Activated CD4-positive, CD25-positive, alpha-beta regulatory T cell treated with anti-CD3 and anti-CD28 coated beads, Interleukin-2, amount 50 U/mL, for 72 hours (primary cell): Measurements from ENCODE around the gene OR5A1.
"Not testable (repeated sequence)": the region's sequence is repeated elsewhere in the genome, so short reads cannot be mapped to it uniquely, and the experiment has no call there.

Experiments used
- DNase-seq: peaks from one replicate; pipeline ENCODE4 v3.0.0; 2021

The OR5A1 gene

DNA sequence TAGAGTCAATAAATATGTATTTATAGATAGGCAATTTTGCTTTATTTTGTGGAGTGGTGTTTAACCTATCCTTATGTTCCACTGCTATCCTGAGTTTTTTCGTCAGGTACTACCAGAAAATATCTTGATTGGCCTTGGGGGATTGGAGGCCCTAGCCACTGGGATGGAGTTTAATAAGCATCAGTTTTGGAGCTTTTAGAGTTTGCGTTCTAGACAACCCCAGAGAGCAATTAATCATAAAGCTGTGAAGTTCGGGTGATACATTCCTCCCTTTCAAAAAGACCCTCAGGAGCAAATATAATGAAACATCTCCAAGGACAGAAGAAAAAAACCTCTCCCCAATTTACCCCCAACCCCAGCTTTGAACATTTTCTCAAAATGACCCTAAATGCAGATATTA, at the start of gene OR5A1:
Gene OR5A1 (plus strand): TSS at position 301 of the 400 bp plus-strand sequence. CDS start 6,700 bp downstream, outside the sequence.
- no peak for DNase-seq

DNA sequence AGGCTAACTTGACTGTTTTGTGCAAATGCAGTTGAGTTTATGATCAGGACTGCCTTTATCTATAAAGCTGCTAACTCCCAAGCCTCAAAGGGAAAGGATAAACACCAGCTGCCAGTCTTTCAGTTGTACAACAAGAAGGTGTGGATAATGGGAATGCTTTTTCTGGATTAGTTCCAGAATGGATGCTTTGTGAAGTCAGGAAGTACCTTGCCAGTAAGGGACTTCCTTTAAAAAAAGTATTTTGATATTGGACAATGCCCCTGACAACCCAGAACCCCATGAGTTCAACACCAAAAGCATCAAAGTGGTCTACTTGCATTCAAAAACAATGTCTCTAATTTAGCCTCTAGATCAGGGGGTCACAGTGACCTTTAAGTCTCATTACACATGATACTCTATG, 42.1 kb upstream of the OR5A1 start:
- no peak for DNase-seq

DNA sequence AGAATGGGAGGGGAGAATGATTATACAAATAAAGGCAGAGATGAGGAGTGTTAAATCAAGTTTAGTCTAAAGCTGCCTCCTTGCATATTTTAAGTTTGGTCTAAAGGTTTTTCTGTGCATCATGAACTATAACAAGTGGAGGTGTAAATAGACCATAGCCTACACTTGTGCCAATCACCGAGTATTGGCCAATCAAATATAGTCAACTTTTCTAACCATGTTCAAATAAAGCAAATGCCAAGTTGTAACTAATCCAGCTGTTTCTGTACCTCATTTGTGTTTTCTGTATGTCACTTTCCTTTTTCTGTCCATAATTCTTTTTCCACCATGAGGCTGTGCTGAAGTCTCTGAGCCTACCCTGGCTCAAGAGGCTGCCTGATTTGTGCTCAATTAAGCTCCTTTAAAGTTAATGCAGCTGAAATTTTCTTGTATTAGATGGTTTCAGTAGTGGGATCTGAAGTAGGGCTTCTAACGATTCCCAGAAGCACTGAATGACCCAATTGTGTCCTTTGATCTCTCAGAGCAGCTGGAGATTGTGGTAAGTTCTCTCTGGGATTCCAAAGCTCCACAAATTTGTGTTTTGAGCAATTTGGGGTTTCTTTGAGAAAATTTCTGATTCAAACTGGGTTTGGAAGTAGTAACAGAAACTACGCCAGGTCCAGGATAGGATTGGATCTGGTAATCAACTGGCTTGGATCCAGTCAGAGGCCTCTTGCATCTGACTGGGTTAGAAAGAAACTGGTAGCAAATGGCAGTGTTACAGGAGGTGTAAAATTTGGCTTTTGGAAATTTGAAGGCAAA, 35.6 kb upstream of the OR5A1 start:
- DNase-seq = no peak

DNA sequence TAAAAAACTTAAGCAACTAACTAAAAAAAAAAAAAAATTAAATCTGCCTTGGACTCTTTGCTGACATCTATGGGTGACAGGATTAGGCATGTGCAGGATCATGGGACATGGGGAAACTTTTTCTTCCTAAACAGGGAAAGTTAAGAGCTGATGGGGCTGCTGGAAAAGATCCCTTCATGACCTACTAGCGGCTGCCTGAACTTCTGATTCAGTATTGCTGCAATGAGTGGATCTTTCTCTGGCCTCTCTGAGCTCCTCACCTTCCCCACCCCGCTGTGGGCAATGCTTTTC, 35.1 kb upstream of the OR5A1 start:
- DNase-seq = no peak

DNA sequence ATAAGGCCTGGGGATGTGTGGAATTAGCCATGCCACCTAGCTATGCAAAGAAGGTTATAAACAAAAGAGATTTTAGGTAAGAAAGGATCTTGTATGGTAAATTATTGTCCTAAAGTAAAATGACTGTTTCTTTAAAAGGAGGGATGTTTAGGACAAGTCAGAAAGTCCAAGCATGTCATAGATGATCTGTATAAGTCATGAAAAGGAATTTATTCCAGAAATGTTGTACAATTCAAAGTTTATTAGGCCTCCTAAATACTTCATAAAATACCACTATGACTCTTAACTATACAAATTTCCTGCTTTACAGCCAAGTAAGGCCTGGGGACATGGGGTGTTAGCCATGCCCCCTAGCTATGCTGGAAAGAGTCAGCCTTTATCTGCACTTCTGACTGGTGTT, 32.7 kb upstream of the OR5A1 start:
- no peak for DNase-seq

DNA sequence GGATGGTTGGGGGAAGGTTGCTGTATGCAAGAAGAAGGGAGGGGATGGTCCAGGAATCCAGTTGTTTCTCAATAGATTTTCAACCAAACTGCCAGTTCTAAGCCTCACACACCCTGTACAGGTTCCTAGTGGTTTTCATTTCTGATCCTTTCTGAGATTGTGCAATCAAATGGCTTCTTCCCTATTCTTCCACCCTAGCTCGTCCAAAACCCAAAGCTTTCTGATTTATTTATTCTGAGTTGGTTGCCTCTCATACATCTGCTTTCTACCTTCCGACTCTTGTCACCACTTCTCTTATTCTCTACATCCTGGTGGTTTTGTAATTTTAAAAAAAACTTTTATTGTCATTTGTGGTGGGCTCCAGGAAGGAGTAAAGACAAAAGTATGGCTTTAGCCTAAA, 22.6 kb upstream of the OR5A1 start:
- DNase-seq = no peak

DNA sequence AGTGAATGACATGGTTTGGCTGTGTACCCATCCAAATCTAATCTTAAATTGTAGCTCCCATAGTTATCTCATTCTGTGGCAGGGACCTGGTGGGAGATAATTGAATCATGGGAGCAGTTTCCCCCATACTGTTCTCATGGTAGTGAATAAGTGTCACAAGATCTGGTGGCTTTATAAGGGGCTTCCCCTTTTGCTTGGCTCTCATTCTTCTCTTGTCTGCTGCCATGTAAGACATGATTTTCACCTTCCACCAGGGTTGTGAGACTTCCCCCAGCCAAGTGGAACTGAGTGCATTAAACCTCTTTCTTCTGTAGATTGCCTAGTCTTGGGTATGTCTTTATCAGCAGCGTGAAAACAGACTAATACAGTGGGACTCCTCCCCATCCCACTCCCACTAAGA, 21.2 kb upstream of the OR5A1 start:
- DNase-seq = no peak

DNA sequence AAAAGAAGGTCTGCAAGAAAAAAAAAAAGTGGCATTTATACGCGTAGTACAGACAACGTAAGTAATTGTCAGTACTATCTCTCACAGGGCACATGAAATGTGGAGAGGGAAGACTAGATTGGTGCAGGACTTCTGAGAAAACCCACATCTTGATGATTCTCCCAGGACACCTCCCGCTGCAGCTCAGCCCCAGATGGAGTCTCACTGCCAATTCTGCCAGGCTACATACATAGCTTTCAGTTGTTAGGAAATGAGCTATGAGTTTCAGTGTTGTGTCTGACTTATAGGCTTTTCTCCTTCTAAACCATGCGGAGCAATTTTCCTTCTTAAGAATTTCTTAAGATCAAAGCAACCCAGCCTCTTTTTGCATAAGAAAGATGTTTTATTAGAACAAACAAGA, 19.7 kb upstream of the OR5A1 start:
- DNase-seq = no peak

DNA sequence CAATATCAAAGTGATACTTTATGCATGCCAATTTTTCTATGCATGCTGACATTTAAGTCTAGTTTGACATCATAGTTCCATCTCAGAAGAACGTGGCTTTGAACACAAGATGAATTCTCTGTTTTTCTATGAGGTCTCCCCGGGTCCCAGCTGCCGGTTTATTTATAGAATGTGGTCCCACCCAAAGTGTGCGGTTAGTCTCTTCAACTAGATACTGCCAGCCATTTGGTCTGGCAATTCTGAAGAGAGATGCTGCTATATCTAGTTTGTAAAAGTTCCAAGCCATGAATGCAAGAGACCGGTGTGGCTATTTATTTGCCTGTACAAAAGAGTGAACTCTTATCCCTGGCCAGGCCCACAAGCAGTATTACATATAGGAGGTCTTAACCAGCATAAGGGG, 19.2 kb upstream of the OR5A1 start:
- DNase-seq = no peak

DNA sequence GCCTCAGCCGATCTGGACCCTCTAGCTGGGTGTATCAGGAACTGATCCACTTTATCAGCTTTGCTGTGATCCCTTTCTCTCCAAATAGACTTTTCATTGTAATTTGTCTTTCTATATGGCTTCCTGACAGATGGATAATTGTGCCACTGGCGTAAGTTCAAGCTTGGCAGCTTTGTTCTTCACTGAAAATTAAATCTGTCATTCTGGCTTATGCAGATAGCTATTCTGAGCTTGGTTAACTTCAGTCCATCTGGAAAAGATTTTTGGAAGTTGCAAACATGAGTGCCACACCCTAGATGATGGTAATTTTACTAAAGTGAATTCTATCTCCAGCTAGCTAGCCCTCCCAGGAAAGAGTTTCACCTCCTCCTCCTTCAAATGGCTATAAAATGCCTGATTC, 18.1 kb upstream of the OR5A1 start:
- no peak for DNase-seq

DNA sequence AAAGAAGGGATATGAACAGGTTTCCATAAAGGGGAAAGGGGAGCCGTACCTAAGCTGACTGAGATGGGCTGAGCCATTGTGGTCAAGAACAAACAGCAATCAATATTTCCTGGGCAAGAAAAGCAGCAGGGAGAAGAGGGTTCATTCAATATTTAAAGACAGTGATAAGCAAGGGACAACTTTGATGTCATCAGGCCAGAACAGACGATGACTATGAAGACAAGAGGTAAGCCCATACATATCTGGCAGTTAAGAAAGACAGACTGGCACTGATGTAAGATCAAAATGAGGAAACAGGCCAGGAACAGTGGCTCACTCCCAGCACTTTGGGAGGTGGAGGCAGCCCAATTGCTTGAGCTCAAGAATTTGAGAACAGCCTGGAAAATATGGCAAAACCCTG, 12.4 kb upstream of the OR5A1 start:
- no peak for DNase-seq

DNA sequence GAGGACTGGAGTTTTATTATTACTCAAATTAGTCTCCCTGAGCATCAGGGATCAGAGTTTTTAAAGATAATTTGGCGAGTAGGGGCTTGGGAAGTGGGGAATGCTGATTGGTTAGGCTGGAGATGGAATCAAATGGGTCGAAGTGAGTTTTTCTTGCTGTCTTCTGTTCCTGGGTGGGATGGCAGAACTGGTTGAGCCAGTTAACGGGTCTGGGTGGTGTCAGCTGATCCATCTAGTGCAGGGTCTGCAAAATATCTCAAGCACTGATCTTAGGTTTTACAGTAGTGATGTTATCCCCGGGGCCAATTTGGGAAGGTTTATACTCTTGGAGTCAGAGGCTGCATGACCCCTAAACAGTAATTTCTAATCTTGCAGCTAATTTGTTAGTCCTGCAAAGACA, 11.1 kb upstream of the OR5A1 start:
- DNase-seq = no peak

DNA sequence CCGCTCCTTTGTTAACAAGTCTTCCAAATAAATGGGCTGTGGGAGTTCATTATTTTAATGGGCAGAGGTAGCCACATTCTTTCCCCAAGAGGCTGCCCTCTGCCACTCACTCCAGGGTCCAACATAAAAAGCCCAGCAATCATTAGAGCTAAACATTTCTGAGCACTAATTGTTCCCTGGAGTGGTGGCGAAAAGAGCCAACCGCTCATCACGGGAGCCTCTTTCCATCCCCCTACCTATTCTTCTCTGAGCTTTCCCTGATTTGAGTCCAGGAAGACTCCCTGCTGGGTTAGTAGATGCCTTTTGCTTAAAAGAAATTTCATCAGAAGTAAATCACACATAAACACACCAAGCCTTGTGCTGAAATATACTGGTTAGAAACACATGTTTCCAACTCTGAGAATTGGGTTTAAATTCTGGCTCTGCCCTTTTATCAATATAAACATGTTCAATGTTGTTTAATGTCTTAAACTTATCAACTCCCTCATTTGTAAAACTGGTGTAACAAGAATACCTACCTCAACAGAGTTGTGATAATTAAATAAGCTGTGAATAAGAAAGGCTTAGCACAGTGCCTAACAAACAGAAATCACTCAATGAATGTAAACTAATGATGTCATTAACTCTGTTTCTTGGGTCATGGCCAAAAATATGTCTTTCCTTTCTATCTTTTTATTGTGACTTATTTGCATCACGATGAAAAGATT, 9.8 kb upstream of the OR5A1 start, which contains the start of gene OR5A2:
Gene OR5A2 (minus strand): TSS at position 53 of the 707 bp plus-strand sequence. CDS start 3,460 bp downstream, outside the sequence.
- DNase-seq = no peak

DNA sequence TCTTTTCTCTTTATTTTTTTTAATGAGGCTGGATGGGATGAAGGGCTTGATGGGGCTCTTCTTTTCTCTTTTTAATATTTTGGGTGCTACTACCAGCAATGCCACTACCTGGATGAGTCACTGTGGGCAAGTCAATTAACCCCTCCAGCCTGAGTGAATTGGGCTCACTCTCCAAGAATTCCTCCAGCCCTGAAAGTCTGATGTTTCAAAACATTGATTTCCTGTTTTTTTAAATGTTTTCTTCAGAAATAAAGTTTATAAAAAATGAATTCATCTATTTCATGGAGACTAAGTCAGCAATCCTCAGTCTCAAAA, 9.2 kb upstream of the OR5A1 start:
- DNase-seq = no peak

DNA sequence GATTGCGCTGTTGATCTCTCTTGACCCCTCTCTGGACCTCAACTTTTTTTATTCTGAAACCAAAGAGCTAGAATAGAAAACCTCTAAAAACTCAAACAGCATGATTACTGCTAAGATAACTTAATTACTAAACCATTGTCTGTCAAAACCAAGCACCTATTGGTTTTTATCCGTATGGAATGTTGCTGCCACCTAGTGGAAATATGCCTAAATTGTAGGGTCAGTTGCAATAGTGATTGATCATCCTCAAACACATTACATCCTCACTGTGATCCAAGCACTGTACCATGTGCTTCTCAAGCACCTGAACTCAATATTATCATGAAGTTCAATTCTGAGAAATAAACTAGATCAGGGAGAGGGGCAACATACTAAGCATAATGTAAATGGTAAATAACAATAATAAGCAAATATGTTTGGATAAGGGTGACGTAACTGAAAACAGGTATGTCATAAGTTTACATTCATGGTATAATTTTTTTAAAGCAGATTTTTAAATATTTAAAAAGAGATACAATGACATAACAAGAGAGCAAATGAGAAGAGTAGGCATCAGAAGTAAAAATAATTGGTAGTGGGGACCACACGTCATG, 6.2 kb upstream of the OR5A1 start:
- DNase-seq = no peak

DNA sequence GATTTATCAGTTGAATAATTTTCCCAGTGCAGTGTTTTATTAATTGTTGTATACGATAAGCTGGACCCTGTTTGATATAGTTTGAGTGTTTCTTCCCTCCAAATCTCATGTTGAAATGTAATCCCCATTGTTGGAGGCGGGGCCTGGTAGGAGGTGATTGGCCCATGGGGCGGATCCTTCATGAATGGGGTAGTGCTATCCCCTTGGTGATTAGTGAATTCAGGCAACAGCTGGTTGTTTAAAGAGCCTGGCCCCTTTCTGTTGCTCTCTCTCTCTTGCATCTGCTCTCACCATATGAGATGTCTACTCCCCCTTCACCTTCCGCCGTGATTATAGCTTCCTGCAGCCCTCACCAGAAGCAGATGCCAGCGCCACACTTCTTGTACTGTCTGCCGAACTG, 1.5 kb downstream of the OR5A1 start:
- no peak for DNase-seq

DNA sequence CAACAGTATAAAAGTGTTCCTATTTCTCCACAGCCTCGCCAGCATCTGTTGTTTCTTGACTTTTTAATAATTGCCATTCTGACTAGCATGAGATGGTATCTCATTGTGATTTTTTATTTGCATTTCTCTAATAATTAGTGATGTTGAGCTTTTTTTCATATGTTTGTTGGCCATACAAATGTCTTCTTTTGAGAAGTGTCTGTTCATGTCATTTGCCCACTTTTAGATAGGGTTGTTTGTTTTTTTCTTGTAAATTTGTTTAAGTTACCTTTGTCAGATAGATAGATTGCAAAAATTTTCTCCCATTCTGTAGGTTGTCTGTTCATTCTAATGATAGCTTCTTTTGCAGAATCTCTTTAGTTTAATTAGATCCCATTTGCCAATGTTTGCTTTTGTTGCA, 9.4 kb downstream of the OR5A1 start:
- DNase-seq = not testable (repeated sequence)

DNA sequence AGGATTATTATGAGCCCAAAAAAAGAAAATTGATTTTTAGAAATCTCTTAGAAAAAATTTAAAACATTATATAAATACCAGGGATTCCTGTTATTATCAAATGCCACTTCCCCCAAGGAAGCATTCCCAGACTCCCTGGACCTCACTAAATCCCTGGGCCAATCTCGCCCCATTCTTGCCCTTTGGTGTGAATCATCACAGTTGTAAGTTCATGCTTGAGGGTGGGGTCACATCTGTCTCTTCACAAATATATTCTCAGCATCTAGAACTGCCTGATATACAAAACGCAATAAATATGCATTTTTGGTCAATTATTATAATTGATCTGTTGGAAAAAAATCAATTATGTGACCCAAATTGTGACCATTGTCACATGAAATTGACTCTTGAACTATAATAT, 12.2 kb downstream of the OR5A1 start:
- DNase-seq = no peak

DNA sequence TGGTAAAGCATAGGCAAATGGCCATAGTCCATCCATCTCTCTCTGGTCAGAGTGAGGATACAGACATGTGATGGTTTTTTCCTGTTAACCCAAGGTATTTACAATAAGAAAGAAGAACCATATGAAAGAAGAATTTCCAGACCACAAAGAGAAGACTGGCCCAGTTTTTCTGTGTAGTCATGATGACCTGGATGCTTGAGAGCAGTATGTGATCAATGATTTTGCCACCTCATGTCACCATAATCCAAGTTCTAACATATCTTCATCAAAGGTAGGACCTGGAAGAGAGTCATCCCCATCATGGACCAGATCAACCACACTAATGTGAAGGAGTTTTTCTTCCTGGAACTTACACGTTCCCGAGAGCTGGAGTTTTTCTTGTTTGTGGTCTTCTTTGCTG, 20.4 kb downstream of the OR5A1 start, which contains the start of gene OR4D6:
Gene OR4D6 (plus strand): TSS at position 301 of the 400 bp plus-strand sequence. CDS start 0 bp downstream, at position 301.
- DNase-seq = no peak

DNA sequence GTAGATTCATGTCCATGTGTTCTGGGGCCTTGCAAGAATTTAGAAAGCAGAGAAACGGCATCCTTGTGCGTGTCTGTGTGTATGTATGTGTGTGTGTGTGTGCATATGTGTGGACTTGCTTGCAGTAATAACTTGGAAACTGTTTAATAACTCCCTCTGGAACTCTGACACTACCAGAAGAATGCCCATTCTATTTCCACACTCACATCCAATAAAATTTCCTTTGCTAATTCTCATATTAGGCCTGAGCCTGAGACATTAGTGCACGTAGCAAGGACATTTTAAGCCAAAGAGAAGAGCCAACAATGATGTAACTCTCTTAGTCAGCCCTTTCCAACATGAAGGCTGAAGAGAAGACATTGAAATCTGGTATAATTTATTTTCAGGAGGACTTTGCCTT, 23.6 kb downstream of the OR5A1 start:
- no peak for DNase-seq

DNA sequence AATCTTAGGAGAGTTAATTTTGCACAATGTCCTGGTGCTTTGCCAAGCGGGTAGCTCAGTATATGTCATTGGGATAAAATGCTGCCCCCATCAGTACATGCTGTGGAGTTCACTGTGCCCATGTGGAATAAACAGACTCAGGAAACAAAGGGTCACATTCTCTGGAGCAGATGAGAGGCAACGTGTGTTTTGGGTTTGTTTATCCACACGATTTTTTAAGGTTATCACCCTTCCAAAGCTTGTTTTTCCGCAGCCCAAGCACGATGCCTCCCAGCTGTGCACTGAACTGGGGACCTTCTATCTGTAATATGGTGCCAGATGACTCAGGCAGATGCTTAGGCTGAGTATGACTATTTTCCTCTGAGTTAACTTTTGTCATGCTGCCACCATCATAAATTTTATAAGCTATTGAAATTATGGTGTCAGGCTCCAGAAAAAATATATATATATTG, 26.9 kb downstream of the OR5A1 start:
- DNase-seq = no peak

DNA sequence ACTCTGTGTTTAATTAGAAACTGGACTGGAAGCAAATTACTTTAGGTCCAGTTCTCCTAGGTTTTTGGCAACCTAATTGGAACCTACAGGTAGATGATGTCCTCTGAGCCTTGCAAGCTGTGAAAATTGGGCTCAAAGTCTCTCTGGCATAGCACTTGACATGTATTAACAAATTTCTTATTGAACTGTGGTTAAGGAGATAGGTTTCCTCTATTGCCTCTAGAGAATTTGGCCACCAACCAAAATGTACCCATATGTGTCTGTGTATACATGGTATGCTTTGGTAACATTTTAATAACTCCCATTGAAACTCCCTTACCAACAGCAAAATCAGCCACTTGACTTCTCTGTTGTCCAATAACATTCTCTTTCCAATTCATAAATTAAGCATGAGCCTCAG, 36.7 kb downstream of the OR5A1 start, which contains the start of gene OR4D10:
Gene OR4D10 (plus strand): TSS at position 301 of the 400 bp plus-strand sequence. CDS start 4,115 bp downstream, outside the sequence.
- no peak for DNase-seq

DNA sequence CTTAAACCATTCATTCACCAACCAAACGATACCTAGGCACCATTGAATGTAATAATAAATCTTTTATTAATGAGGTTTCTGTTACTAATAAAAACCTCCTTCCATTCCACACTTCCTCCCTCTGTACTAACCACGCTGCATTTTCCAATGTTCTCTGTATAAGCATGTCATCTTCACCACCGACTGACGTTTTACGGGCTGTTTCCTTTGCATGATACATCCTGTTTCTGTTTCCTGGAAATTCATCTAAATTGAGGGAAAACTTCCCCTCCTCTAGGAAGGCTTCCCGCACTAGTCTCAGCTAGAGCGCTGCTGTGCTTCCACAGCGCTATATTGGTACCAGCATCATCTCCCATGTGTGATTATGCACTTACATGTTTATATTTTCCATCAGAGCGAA, 38.9 kb downstream of the OR5A1 start:
- no peak for DNase-seq

DNA sequence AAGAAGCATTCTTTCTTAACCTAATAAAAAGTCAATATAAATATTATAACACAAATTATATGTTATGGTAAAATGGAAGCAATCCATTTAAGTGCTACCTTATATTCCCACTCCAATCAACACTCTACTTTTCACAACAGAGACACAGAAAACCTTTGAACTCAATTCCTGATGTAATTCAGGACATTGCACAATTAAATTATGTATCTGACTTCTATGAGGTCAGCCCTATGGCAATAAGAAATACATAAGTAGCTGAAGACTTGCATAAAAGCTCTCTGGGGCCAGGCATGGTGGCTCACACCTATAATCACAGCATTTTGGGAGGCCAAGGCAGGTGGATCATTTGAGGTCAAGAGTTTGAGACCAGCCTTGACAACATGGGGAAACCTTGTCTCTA, 43.6 kb downstream of the OR5A1 start:
- no peak for DNase-seq
